Medulla oblongata (tissue), 1 donor: ENCODE measurements around the gene FUT8.
"Not testable (repeated sequence)": the region's sequence is repeated elsewhere in the genome, so short reads cannot be mapped to it uniquely, and the experiment has no call there.

Experiments
- DNase-seq: peaks from one replicate; pipeline ENCODE4 v3.0.0-alpha.2; 2015; ENCODE audit errors: extremely low spot score

Gene FUT8

GRCh38 chr14:65415613-65416012, 3.1 kb downstream of the FUT8 start:
- DNase-seq: no peak

GRCh38 chr14:65419593-65420252, 7.2 kb downstream of the FUT8 start:
- DNase-seq: no peak

GRCh38 chr14:65421201-65421981, 8.9 kb downstream of the FUT8 start:
- DNase-seq: no peak

GRCh38 chr14:65422088-65422834, 9.7 kb downstream of the FUT8 start:
- DNase-seq: no peak

GRCh38 chr14:65423982-65424381, 11.5 kb downstream of the FUT8 start:
- no peak for DNase-seq

- no peak for DNase-seq
Observed at GRCh38 chr14:65424531-65424930, 12.0 kb downstream of the FUT8 start.

GRCh38 chr14:65425885-65426284, 13.4 kb downstream of the FUT8 start:
- no peak for DNase-seq

- not testable (repeated sequence) for DNase-seq
Observed at GRCh38 chr14:65426902-65427301, 14.4 kb downstream of the FUT8 start.

- no peak for DNase-seq
Observed at GRCh38 chr14:65428691-65429090, 16.2 kb downstream of the FUT8 start.

GRCh38 chr14:65429757-65430156, 17.2 kb downstream of the FUT8 start:
- DNase-seq: no peak

GRCh38 chr14:65431245-65431644, 18.7 kb downstream of the FUT8 start:
- no peak for DNase-seq

- no peak for DNase-seq
Observed at GRCh38 chr14:65431951-65432350, 19.4 kb downstream of the FUT8 start.

- DNase-seq: no peak
Observed at GRCh38 chr14:65432361-65432948, 19.9 kb downstream of the FUT8 start.

GRCh38 chr14:65433157-65433556, 20.6 kb downstream of the FUT8 start:
- DNase-seq: no peak

- DNase-seq: no peak
Observed at GRCh38 chr14:65433646-65434045, 21.1 kb downstream of the FUT8 start.

- DNase-seq: no peak
Observed at GRCh38 chr14:65434216-65434850, 21.8 kb downstream of the FUT8 start.

- no peak for DNase-seq
Observed at GRCh38 chr14:65438266-65438933, 25.9 kb downstream of the FUT8 start.

GRCh38 chr14:65439117-65439516, 26.6 kb downstream of the FUT8 start:
- DNase-seq: no peak

- no peak for DNase-seq
Observed at GRCh38 chr14:65440230-65440629, 27.7 kb downstream of the FUT8 start.

GRCh38 chr14:65444230-65444629, 31.7 kb downstream of the FUT8 start:
- DNase-seq: no peak

GRCh38 chr14:65446159-65446558, 33.6 kb downstream of the FUT8 start:
- DNase-seq: no peak
